Hepatocyte (in vitro differentiated cells): ENCODE data around the gene MAGI2. TPM values are rescaled to one million over a fixed set of nuclear protein-coding genes. Genes with fewer than 3 reads are reported as not detected.

ENCODE experiments used
- DNase-seq: peaks from one replicate; pipeline ENCODE4 v3.0.0-alpha.2; 2016; ENCODE audit warnings: low spot score
- H2AFZ ChIP-seq: fragments of 200-600 bp; sonication (generic); 2 replicates; pipeline ENCODE4 v1.6.0; 2016; ENCODE audit warnings: antibody characterized with exemption, mild to moderate bottlenecking
- H3K27ac ChIP-seq: fragments of 200-600 bp; sonication (generic); 2 replicates; pipeline ENCODE4 v1.5.1; 2016; ENCODE audit warnings: mild to moderate bottlenecking
- H3K27me3 ChIP-seq: fragments of 200-600 bp; sonication (generic); 2 replicates; pipeline ENCODE4 v1.6.1; 2016
- H3K36me3 ChIP-seq: fragments of 200-600 bp; sonication (generic); replicated peaks from 2 replicates; pipeline ENCODE4 v1.5.1; 2016; ENCODE audit warnings: low read depth; ENCODE audit not compliant: insufficient read depth
- H3K4me1 ChIP-seq: fragments of 200-600 bp; sonication (generic); 2 replicates; pipeline ENCODE4 v1.5.1; 2016; ENCODE audit warnings: mild to moderate bottlenecking, moderate library complexity; ENCODE audit not compliant: insufficient read depth
- H3K4me2 ChIP-seq: fragments of 200-600 bp; sonication (generic); 2 replicates; pipeline ENCODE4 v1.6.0; 2016
- H3K4me3 ChIP-seq: fragments of 200-600 bp; sonication (generic); 2 replicates; pipeline ENCODE4 v1.5.1; 2016; ENCODE audit warnings: mild to moderate bottlenecking
- H3K79me2 ChIP-seq: fragments of 200-600 bp; sonication (generic); 2 replicates; pipeline ENCODE4 v1.6.0; 2017; ENCODE audit warnings: mild to moderate bottlenecking
- H3K9me2 ChIP-seq: fragments of 200-600 bp; sonication (generic); replicated peaks from 2 replicates; pipeline ENCODE4 v1.6.0; 2017; ENCODE audit warnings: mild to moderate bottlenecking; ENCODE audit not compliant: insufficient read depth
- H3K9me3 ChIP-seq: fragments of 200-600 bp; sonication (generic); 2 replicates; pipeline ENCODE4 v1.5.1; 2016; ENCODE audit warnings: low read depth, mild to moderate bottlenecking
- H4K20me1 ChIP-seq: fragments of 200-600 bp; sonication (generic); 2 replicates; pipeline ENCODE4 v1.6.0; 2016; ENCODE audit warnings: mild to moderate bottlenecking; ENCODE audit not compliant: insufficient read depth, poor library complexity, severe bottlenecking
- CTCF ChIP-seq: fragments of 200-600 bp; sonication (generic); IDR thresholded peaks from 2 replicates; pipeline ENCODE4 v1.5.1; 2016; ENCODE audit warnings: antibody characterized with exemption, mild to moderate bottlenecking; ENCODE audit not compliant: poor library complexity
- EZH2 ChIP-seq: fragments of 200-600 bp; sonication (generic); IDR thresholded peaks from 2 replicates; pipeline ENCODE4 v1.6.1; 2016; ENCODE audit warnings: antibody characterized with exemption, mild to moderate bottlenecking, borderline replicate concordance
- EZH2phosphoT487 ChIP-seq: fragments of 200-600 bp; sonication (generic); IDR thresholded peaks from one replicate; pipeline ENCODE4 v1.6.1; 2018; ENCODE audit warnings: antibody characterized with exemption, mild to moderate bottlenecking, low read depth, moderate library complexity; ENCODE audit not compliant: unreplicated experiment, severe bottlenecking
- WGBS: methylation state at CpG from one replicate; pipeline ENCODE4 v1.1.6; 2016; ENCODE audit warnings: low lambda C conversion rate; ENCODE audit errors: missing lambda C conversion rate; 5-methylcytosine and 5-hydroxymethylcytosine counted together
- polyA plus RNA-seq: library from polyadenylated mRNA; unstranded; fragments of >200 nt; fragmentation: Nextera tagmentation; extraction: Ambion mirVana; gene quantifications from 2 replicates; pipeline ENCODE4 v1.2.1, GENCODE V29; 2016
- total RNA-seq: library from RNA; depleted of rRNA; stranded (reverse); fragments of >200 nt; gene quantifications from 2 replicates; pipeline ENCODE4 v1.2.3, GENCODE V29; 2014

MAGI2 gene
- total and polyA plus RNA-seq, 2 experiments from 2014 or later, result 3.1 to 6.7 TPM

GRCh38 chr7:78749052-78749746 is 704.3 kb downstream of the MAGI2 start:
- DNase-seq, result no peak
- Histone ChIP-seq H3K36me3 (no peaks in the 10 kb centered on the region), H3K4me3 (no peak overlapping the region), H3K9me3 (no peaks in the 10 kb centered on the region), H3K27me3 (no peaks in the 10 kb centered on the region), H4K20me1 (no peaks in the 10 kb centered on the region), H2AFZ (no peak overlapping the region), H3K9me2 (no peaks in the 10 kb centered on the region), H3K4me1 (no peaks in the 10 kb centered on the region), H3K27ac (no peak overlapping the region), H3K4me2 (no peak overlapping the region), H3K79me2 (no peaks in the 10 kb centered on the region)
- 70% methylated on average over 5 of the region's 5 CpGs for WGBS
- TF ChIP-seq EZH2phosphoT487 (no peak), CTCF (no peak), EZH2 (no peak)

DNA sequence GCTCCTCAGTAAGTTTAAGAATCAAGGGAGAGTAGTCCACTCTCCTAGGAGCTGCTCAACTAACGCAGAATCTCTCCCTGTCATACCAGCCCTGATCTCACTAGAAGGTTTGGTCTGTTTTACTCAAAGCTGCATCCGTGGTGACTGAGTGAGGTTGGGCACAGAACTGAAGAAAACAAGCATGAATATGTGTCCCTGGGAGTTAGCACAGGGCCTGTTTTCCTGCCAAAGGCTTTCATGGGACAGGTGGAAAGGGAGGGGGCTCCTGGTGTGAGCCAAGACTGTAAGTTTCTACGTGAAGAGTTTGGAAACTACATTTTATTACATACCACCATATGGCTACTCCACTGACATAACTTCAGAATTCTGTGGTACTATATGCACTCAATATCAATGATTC is 705.9 kb downstream of the MAGI2 start:
- H3K79me2 ChIP-seq, result no peaks in the 10 kb centered on the region
- TF ChIP-seq EZH2phosphoT487 (no peak), EZH2 (no peak), CTCF (no peak)
- WGBS, result 68% methylated on average over 3 of the region's 3 CpGs

DNA sequence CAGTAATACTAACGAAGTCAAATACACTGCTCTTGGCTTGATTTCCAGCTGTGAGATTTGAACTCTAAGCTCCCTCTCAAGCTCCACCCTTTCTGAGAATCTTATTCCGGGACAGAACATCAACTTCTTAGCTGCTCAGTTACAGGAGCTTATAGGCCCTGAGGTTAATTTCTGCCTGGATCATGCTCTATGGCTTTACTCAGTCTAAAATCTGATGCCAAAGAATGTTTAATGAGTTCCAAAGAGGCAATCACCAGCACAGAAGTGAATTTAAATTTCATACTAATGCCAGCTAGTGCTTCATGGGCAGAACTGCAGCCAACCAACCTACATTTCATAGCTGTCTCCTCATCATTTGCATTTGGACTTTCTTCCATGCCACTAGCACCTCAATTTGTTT is 707.2 kb downstream of the MAGI2 start:
- H3K9me3 ChIP-seq, result no peaks in the 10 kb centered on the region
- no peaks in the 10 kb centered on the region for H3K79me2 ChIP-seq
- no peaks in the 10 kb centered on the region for H3K36me3 ChIP-seq
- H4K20me1 ChIP-seq, result no peaks in the 10 kb centered on the region
- H3K27ac ChIP-seq, result no peak overlapping the region
- no peak overlapping the region for H2AFZ ChIP-seq
- H3K27me3 ChIP-seq, result no peaks in the 10 kb centered on the region
- no peak for DNase-seq
- no peaks in the 10 kb centered on the region for H3K4me1 ChIP-seq
- no peak overlapping the region for H3K4me3 ChIP-seq
- TF ChIP-seq EZH2 (no peak), EZH2phosphoT487 (no peak), CTCF (no peak)
- WGBS, result 61% methylated on average over 2 of the region's 2 CpGs
- H3K4me2 ChIP-seq, result no peak overlapping the region
- H3K9me2 ChIP-seq, result no peaks in the 10 kb centered on the region

More for the DNA sequence above, 705.9 kb downstream of the MAGI2 start:
- H3K4me1 ChIP-seq, result no peaks in the 10 kb centered on the region
- no peaks in the 10 kb centered on the region for H3K36me3 ChIP-seq
- H4K20me1 ChIP-seq, result no peaks in the 10 kb centered on the region
- DNase-seq, result no peak
- H3K4me2 ChIP-seq, result no peak overlapping the region
- no peak overlapping the region for H2AFZ ChIP-seq
- H3K27ac ChIP-seq, result no peak overlapping the region
- H3K27me3 ChIP-seq, result no peaks in the 10 kb centered on the region
- H3K9me3 ChIP-seq, result no peaks in the 10 kb centered on the region
- H3K9me2 ChIP-seq, result no peaks in the 10 kb centered on the region
- no peak overlapping the region for H3K4me3 ChIP-seq
